ENCODE data around the gene DUSP19.

Gene DUSP19

DNA sequence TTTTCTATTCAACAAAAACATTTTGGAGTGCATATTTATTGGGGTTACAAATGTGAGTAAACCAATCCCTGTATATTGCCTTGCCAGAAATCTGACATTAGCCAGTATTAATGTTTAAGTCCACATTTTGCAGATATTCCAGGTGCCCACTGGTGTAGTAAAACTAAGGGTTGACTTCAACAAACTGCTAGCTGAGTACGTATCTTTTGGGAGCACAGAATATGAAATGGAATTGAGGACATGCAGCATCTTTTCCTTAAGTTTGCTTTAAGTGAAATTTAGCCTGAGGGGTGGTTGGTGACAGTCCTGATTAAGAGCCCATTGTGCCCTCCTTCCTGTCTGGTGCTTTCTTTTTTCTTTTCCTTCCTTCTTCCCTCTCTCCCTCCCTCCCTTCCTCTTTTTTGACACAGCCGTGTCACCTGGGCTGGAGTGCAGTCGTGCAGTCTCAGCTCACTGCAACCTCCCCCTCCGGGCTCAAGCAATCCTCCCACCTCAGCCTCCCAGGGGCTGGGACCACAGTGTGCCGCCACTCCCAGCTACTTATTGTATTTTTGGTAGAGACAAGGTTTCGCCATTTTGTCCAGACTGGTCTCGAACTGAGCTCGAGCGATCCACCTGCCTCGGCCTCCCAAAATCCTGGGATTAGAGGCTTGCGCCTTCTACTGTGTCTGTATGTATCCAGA lies 47.3 kb downstream of the DUSP19 start:
- no peak for DNase-seq

DNA sequence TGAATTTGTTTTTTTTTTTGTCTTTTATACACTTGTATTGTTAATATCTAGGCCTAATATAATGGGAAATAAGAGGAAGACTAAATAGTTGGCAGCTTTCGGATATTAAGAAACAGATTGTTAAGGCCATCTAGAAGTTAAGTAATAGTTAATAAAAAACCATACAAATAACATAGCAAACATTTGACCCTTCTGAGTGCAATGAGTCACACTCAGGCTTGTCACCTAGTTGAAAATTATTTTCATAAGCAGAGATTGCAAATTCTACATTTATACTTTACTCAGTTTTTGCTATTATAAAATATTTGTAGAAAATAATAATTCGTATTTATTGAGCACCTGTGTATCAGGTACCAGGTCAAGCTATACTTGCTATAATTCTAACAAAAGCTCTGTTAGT lies 48.1 kb downstream of the DUSP19 start:
- no peak for DNase-seq

DNA sequence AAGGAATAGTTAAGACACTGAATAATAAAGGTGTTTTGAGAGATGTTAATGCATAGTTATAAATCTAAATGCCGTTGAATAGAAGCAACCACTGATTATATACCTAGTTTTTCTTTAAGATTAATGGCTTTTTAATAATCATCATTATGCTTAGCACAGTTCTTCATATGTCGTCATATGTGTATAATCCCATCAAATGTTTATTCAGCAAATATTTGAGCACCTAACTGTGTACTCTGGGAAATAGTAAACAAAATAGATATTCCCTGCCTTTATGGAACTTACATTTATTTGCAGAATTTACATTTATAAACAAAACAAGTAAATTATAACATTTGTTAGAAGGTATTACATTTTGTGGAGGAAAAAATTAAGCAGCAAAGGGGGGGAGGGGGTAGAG lies 55.5 kb downstream of the DUSP19 start:
- DNase-seq = no peak

DNA sequence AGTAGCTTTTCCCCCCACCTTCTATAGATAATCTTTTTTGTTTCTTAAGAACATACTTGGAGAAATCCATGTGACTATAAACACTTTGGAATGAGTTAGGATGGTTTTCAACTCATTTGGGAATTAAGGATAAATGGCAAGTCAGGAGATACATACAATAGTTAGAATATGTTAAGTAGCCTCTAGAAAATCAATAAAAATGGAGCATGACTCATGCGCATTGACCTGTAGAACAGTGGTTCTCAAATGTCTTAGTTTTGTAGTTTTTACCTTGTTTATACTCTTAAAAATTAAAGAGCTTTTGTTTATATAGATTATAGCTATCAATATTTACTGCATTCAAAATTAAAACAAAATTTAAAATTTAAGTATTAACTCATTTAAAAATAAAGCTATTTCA lies 70.4 kb downstream of the DUSP19 start:
- no peak for DNase-seq

DNA sequence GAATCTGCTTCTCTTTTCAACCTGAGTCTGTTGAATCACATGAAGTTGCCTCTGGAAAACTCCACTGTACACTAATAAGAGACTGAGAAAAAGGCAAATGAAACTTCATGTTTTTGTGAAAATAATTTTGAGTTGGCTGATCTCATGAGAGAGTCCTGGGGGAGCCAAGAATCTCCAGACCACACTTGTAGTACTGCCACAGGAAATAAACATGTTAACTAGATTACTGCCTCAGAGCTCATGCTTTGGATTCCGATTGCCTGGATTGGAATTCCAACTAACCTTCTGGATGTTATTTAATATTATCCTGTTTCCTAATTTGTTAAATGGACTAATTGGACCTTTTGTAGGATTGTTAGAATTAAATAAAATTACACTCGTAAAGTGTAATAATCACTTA lies 70.9 kb downstream of the DUSP19 start:
- no peak for DNase-seq
